HG03175 (cell line): ENCODE measurements around the gene RPTOR.
"Not testable (repeated sequence)": the region's sequence is repeated elsewhere in the genome, so short reads cannot be mapped to it uniquely, and the experiment has no call there.

Experiments
- ATAC-seq: cut with Tn5 transposase; IDR thresholded peaks from one replicate; pipeline ENCODE4 v1.9.1; 2021; ENCODE audit warnings: mild to moderate bottlenecking, moderate library complexity; ENCODE audit not compliant: unreplicated experiment

Gene RPTOR

GRCh38 chr17:80803451-80804428 lies 259.1 kb downstream of the RPTOR start:
- ATAC-seq = no peak

GRCh38 chr17:80804466-80804865 lies 259.8 kb downstream of the RPTOR start:
- ATAC-seq = no peak

GRCh38 chr17:80805032-80805751 lies 260.6 kb downstream of the RPTOR start:
- no peak for ATAC-seq

- ATAC-seq = no peak
Observed at GRCh38 chr17:80807014-80807413, 262.4 kb downstream of the RPTOR start.

GRCh38 chr17:80807882-80808281 lies 263.2 kb downstream of the RPTOR start:
- no peak for ATAC-seq

GRCh38 chr17:80811181-80812105 lies 266.8 kb downstream of the RPTOR start:
- ATAC-seq = no peak

GRCh38 chr17:80812362-80813088 lies 267.9 kb downstream of the RPTOR start:
- no peak for ATAC-seq

- no peak for ATAC-seq
Observed at GRCh38 chr17:80813318-80813717, 268.7 kb downstream of the RPTOR start.

- no peak for ATAC-seq
Observed at GRCh38 chr17:80814491-80814890, 269.9 kb downstream of the RPTOR start.

- ATAC-seq = no peak
Observed at GRCh38 chr17:80815151-80815681, 270.6 kb downstream of the RPTOR start.

- not testable (repeated sequence) for ATAC-seq
Observed at GRCh38 chr17:80815718-80816117, 271.1 kb downstream of the RPTOR start.

GRCh38 chr17:80816241-80817103 lies 271.8 kb downstream of the RPTOR start:
- ATAC-seq = no peak

GRCh38 chr17:80817321-80817845 lies 272.7 kb downstream of the RPTOR start:
- ATAC-seq = no peak

GRCh38 chr17:80817861-80818260 lies 273.2 kb downstream of the RPTOR start:
- ATAC-seq = no peak

GRCh38 chr17:80818871-80819270 lies 274.2 kb downstream of the RPTOR start:
- ATAC-seq = no peak

GRCh38 chr17:80819422-80820164 lies 275.0 kb downstream of the RPTOR start:
- ATAC-seq = no peak

GRCh38 chr17:80820331-80820730 lies 275.7 kb downstream of the RPTOR start:
- ATAC-seq = no peak

- ATAC-seq = no peak
Observed at GRCh38 chr17:80821546-80821945, 276.9 kb downstream of the RPTOR start.
